ENCODE data around the gene CNTNAP2. TPM values are rescaled to one million over a fixed set of nuclear protein-coding genes. Genes with fewer than 3 reads are reported as not detected.

CNTNAP2 gene
- total RNA-seq: 0.48 TPM
- long read RNA-seq: 0 reads

- ATAC-seq (ENCODE audit: poor library complexity): peak; percentile 46
- peak; percentile 52 for DNase-seq
- intact Hi-C loops (cut with DNase I): no loop called here
Measured at GRCh38 chr7:146116521-146117222, at the start of gene CNTNAP2. Gene CNTNAP2, plus strand, starts transcription at chr7:146116801. Its CDS starts 76 bp downstream, at chr7:146116877.

DNA sequence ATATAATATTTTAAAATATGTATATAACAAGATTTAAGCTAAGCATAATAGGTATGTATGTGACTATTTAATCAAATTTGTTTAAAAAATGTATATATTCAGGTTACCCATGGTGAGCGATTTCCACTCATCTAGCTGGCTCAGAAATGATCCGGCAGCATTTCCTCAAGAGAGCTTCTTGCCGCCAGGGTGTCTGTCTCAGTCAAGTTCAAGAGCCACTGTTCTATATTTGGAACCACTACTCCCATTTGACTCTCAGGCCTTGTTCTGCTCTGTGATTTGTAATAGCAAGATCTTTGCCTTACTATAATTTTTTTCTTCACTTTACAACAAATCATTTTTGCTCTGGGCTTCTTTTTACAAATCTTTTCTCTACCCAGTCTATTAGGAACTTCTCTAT, 48.7 kb upstream of the CNTNAP2 start:
- intact Hi-C loops (cut with DNase I): no loop called here
- no peak for DNase-seq
- ATAC-seq (ENCODE audit: poor library complexity): peak; percentile 66

DNA sequence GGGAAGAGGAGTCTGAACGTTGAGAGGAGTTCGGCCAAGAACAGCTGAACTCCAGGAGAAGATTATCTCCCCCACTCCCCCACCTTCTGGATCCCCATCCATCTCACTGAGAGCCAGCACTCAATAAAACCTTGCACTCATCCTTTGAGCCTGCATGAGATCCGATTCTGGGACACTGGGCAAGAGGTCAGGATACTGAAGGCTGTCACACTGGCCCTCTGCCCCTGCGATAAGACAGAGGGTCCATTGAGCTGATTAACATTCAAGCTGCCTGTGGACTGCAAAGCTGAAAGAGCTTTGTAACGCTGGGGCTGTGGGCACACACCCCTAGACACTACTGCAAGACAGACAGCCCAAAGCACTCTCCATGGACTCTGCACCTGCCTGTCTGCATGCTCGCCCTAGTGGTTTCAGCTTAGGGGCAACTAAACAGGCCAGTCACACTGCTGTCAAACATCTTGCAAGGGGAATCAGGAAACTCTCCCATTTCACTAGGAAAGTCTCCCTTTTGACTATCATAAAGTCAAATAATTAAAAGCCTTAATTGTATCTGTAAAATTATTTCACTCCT, 42.3 kb upstream of the CNTNAP2 start:
- DNase-seq (no peak), ATAC-seq (ENCODE audit: poor library complexity) (no peak)
- intact Hi-C loops (cut with DNase I): no loop called here

- DNase-seq: no peak
- intact Hi-C loops (cut with DNase I): no loop called here
- ATAC-seq (ENCODE audit: poor library complexity): no peak
Measured at GRCh38 chr7:146076344-146076743, 40.3 kb upstream of the CNTNAP2 start.

DNA sequence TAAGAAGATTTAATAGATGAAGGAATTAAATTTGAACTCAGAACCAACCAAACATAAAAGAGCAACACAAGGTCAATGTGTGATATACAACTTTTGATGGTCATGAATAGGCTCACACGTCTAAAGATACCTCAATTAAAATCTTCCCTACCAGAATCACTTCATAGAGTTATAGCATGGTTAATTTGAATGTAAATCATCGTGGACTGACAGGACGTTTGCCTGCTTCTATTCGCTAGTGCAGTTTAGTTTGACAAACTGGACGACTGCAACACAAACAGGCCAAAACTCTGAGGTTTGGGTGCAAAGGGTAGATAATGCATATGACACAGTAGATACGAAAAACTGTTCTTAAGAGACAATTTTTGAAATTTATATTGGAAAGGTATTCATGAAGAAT, 32.5 kb upstream of the CNTNAP2 start:
- intact Hi-C loops (cut with DNase I): no loop called here
- ATAC-seq (ENCODE audit: poor library complexity) (no peak), DNase-seq (no peak)

GRCh38 chr7:146090023-146090645, 26.5 kb upstream of the CNTNAP2 start:
- no peak for ATAC-seq (ENCODE audit: poor library complexity)
- intact Hi-C loops (cut with DNase I): loop anchor here (10.0 kb wide), 1 partner anchor 1055 kb away; no protein-coding TSS in a partner anchor
- DNase-seq: no peak

DNA sequence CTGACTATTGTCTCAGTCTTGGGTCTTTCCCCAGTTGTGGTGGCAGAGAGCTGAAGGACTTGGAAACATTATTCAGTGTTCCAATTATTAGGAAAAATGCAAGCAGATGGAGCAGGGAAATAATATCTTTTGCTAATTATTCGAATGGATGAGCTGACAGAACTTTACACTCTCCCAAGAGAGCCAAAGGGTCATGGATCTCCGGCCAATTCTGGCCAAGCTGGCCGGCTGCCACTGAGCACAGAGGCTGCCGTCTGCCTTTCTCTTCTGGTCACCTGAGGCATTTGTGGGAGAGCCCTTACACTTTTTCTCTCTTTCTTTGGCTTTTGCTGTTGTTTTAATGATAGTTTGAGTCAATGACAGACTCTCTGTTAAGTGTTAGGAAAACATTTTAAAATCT, 22.2 kb upstream of the CNTNAP2 start:
- ATAC-seq (ENCODE audit: poor library complexity) (no peak), DNase-seq (peak; percentile 32)
- intact Hi-C loops (cut with DNase I): loop anchor here (10.0 kb wide), 1 partner anchor 1060 kb away; no protein-coding TSS in a partner anchor

- ATAC-seq (ENCODE audit: poor library complexity) (no peak), DNase-seq (no peak)
- intact Hi-C loops (cut with DNase I): loop anchor here (10.0 kb wide), 1 partner anchor 1062 kb away; no protein-coding TSS in a partner anchor
Measured at GRCh38 chr7:146096994-146097393, 19.6 kb upstream of the CNTNAP2 start.

DNA sequence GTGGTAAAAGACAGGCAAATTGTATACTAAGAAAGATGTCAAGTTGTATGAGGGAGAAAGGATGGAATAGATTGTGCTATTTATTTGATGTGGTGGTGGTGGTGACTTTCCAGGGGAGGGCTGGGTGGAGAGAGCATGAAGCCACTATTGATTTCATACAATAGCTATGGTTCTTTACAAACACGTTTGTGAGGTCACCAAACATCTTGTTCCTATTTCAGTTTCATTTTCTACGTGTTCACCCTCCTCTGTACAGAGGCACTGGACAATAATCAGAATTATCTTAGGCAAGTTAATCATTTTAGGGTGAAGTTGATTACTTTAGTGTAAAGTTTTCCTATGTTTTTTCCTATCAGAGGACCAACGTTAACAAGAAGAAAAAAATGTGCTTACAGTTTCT, 10.3 kb upstream of the CNTNAP2 start:
- ATAC-seq (ENCODE audit: poor library complexity) (no peak), DNase-seq (no peak)
- intact Hi-C loops (cut with DNase I): no loop called here

- intact Hi-C loops (cut with DNase I): no loop called here
- ATAC-seq (ENCODE audit: poor library complexity) (no peak), DNase-seq (no peak)
Measured at GRCh38 chr7:146112755-146113154, 3.8 kb upstream of the CNTNAP2 start.

DNA sequence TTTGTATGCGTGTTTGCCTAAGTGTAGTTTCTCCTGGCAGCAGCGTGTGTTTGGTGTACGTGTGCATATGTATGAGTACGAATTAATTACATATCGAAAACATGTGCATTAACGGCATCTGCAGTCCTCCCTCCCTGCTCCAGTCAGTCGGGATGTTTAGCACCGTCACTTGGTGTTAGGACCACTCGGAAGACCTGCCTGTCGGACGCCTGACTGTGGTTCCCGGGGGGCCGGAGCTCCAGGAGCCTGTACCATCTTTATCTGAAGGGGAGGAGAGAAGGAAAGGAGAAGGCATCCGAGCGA, 1.1 kb upstream of the CNTNAP2 start:
- DNase-seq (no peak), ATAC-seq (ENCODE audit: poor library complexity) (no peak)
- intact Hi-C loops (cut with DNase I): no loop called here

DNA sequence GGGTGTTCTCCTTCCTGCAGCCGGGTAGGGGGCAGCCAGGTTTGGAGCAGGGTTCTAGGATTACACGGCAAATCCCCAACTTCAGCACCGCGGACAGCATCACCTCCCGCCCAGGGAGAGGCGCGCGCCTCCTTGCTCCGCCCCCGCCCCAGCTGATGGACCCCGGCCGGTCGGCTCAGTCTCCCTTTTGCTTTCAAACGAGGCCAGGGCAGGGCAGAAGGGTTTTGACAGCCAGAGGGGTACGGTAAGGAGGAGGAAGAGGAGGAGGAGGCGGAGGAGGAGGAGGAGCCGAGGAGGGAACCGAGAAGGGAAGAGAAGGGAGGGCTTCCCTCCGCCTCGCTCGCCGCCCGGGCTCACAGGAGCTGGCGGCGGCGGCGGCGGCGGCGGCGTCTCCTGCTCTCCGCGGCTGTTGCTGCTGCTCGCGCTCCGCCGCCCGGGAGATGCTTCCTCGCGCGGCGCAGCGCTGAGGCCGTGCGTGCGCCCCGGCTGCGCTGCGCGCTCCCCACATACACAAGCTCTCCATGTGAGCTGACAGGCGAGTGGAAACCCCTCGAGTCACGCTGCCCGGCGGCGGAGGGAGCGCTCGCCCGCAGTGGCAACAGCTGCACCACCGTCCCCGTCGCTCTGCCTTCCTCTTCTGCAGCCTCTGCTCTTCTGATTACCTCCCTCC, 615 bp upstream of the CNTNAP2 start:
- ATAC-seq (ENCODE audit: poor library complexity) (peak; percentile 95), DNase-seq (peak; percentile 78)
- intact Hi-C loops (cut with DNase I): no loop called here

DNA sequence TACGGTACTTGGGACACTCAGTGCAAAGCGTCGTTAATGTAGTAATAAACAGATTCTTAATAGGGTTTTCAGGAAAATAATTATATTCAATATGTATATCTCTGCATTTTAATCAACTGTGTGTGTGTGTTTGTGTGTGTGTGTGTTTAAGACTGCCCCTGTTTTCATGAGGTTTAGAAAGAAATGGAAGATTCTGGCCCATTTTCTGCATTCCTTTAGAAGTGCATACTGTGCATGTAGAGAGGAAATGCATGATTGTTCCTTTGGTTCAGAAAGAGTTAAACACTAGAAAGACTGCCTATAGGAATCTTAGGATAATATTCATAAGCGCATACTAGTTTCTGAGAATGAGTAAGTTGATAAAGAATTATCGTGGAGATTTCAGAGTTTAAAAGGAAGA, 975 bp downstream of the CNTNAP2 start:
- DNase-seq: no peak
- intact Hi-C loops (cut with DNase I): no loop called here

DNA sequence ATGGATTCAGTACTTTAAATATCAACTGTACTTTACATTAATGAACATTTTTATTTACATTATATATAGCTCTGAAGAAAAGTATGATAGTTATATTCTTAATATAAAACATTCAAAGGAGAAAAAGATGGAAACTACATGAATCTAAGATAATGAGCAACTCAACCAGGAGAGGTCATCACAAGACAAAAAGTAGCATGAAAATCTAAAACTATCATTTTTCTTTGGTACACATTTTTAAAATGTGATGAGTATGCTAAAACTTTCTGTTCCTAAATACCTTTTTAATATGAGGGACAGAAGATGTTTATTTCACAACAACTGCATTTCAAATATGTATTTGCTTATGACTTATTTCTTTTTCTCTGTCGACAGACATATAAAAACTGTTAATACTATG, 2.4 kb downstream of the CNTNAP2 start:
- intact Hi-C loops (cut with DNase I): no loop called here
- ATAC-seq (ENCODE audit: poor library complexity) (no peak), DNase-seq (no peak)

More for the DNA sequence above, 975 bp downstream of the CNTNAP2 start:
- ATAC-seq (ENCODE audit: poor library complexity): no peak

DNA sequence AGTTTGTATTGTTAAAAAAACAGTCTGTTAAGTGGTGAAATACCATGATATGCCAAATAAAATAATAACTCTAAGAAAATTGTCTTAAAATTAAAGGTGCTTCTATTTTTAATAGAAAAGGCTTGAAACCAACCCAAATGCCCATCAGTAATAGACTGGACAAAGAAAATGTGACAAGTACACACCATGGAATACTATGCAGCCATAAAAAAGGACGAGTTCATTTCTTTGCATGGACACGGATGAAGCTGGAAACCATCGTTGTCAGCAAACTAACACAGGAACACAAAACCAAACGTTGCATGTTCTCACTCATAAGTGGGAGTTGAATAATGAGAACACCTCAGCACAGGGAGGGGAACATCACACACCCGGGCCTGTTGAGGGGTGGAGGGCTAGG, 7.1 kb downstream of the CNTNAP2 start:
- ATAC-seq (ENCODE audit: poor library complexity) (no peak), DNase-seq (no peak)
- intact Hi-C loops (cut with DNase I): no loop called here

DNA sequence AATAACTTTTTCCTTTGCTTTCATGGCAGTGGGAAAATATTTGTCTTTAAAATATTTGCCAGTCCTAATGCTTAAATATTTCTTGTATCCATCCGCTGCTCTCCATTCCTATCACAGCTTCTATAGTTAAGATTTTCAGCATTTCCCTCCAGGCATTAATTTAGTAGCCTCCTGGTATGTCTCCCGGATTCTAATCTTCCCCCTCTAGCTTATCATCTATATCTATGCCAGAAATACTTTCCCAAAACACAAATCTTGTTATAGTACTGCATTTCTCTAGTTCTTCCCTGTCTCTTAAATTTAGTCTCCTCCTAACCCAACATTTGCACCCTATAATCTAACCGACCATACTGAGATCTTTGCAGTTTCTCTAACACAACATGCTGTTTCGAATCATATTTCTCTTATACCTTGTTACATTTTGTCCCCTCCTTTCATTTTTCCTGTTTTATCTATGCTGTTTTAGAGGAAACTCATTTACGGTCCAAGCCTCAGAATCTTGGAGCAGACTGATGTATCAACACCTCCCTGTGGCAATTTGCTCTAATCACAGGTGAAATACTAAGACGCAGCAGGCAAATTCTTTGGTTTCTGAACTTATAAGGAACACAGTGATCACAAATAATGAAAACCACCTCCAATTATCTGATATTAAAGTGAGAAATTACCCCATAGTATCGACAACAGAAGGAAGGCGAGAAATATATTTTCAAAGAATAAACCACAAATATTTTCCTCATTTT, 10.3 kb downstream of the CNTNAP2 start:
- ATAC-seq (ENCODE audit: poor library complexity) (no peak), DNase-seq (no peak)
- intact Hi-C loops (cut with DNase I): no loop called here

DNA sequence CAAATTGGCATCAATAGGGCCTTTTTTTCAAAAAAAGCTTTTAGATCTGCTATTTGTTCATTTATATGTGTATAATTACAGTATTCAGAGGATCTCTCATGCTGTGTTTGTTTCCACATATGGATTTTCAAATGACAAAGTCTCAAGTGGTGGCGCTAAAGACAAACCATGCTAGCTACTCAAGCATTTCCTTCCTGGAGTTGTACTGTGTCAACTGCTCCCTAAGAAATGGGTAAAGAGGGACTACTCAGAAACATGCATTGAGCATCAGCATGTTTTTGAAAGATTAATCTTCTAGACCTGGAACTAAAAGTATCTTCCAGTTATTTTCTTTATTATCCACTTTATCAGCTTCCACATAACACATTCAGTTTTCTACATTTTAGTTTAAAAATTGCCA, 12.7 kb downstream of the CNTNAP2 start:
- DNase-seq: no peak
- intact Hi-C loops (cut with DNase I): no loop called here
- ATAC-seq (ENCODE audit: poor library complexity): no peak

GRCh38 chr7:146129997-146130396, 13.4 kb downstream of the CNTNAP2 start:
- intact Hi-C loops (cut with DNase I): no loop called here
- DNase-seq (no peak), ATAC-seq (ENCODE audit: poor library complexity) (no peak)

DNA sequence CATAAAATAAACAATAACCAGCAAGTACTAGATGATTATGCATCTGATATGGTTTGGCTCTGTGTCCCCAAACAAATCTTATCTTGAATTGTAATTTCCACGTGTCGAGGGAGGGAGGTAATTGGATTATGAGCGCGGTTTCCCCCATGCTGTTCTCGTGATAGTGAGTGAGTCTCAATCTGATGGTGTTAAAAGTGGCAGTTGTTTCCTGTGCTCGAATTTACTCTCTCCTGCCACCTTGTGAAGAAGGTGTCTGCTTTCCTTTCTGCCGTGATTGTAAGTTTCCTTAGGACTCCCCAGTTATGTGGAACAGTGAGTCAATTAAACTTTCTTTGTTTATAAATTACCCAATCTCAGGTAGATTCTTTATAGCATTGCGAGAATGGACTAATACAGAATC, 15.1 kb downstream of the CNTNAP2 start:
- intact Hi-C loops (cut with DNase I): no loop called here
- DNase-seq (no peak), ATAC-seq (ENCODE audit: poor library complexity) (no peak)

Data from Right ventricle myocardium superior (tissue), 1 donor.